ENCODE results near the gene IGSF21.

IGSF21 gene

DNA sequence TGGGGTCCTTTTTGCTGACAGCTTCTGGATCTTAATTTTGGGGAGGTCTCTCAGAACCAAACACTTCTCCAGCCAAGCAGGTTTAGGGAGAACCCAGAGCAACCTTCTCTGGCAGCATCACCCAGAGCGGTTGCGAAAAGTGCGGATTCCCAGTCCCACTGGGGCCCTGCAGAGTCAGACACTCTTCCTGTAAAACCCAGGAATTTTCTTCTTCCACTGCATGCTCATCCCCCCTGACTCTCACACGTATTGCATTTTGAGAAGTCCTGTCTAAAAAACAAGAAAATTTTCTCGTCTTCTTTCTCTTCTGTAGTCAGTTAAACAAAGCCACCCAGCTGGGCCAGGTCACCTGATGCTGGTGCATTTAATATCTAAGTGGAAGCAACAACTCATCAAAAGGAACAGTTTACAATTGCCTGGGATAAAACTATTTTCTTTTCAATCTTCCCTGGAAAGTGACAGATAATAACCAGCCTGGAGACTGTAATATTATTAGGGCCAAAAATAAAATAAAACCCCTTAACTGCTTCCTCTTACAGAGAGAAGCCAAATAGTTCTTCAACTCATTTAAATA lies 156.0 kb downstream of the IGSF21 start:
- DNase-seq (ENCODE audit: low read depth) = no peak

DNA sequence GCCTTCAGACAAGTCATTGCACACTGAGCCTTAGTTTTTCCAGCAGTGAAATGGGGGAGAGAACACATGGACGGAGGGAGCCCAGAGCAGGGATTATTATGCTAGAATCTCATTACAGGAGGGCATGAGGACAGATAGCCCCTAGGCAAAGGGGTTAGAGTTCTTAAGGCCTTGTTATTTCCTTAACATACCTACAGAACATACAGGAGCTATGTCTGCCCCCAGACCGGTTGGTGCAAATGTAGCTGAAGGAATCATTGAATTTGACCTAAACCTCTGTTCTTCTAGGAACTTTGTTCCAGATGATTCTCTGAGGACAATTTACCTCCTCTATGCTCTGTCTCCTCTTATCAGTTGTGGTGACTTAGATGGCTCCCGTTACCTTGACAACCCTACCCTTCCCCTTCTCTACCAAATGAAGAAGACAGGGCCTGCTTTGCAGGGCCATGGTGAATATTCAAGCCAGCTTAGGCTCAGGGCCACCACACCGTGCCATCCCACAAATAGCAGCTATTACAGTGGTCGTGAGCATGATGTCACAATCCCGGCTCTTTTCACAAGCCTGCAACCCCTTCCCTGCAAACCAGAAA lies 156.9 kb downstream of the IGSF21 start:
- no peak for DNase-seq (ENCODE audit: low read depth)

DNA sequence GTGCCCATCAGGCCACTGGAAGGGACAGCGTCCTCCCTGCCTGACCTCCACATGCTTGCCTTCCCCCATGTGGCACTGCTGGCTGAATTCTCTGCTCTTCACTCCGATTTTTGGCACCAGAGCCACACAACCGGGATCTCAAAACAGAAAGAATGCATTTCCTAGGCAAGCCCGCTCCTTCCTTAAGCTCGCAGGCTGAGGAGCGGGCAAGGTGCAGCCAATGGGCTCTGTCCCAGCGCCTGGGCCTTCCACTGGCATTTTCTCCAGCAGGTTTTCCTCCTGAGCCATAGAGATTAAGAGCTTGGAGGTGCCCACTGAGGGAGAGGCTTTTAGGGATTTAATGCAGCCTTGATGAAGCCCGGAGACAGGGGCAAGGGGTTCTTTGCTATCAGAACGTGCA lies 158.0 kb downstream of the IGSF21 start:
- no peak for DNase-seq (ENCODE audit: low read depth)

DNA sequence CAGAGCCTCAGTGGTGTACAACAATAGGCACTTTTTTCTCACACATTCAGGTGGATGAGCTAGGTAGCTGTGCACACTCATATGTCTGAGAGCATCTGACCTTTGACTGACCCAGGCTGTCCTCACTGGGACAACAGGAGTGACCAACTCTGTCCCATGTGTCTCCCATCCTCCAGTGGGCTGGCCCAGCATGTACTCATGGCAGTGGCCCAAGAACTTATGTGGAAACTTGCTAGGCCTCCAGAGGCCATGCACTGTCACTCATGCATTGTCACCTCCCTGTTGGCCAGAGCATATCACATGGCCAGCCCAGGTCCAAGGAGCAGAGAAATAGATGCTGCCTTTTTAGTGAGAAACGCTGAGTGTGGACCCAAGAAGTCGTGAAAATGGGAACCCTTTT lies 158.8 kb downstream of the IGSF21 start:
- no peak for DNase-seq (ENCODE audit: low read depth)

DNA sequence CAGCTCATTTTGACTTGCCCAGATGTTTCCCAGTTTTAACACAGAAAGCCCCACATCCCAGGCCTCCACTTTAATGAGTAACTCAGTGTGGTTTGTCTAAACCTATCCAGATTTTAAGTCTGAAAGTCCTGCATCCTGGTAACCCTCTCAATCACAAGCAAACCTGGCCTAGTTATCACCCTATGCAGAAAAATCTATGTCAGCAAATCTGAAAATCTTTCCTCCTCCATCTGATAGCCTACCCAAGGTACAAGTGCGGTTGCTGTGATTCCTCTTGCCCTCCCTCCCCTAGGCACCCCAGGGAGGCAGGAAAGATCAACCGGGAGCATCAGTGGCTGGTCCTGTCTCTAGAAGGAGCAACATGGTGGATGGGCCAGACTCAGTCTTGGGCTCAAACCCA lies 163.7 kb downstream of the IGSF21 start:
- no peak for DNase-seq (ENCODE audit: low read depth)

GRCh38 chr1:18278946-18279345 lies 171.3 kb downstream of the IGSF21 start:
- no peak for DNase-seq (ENCODE audit: low read depth)

DNA sequence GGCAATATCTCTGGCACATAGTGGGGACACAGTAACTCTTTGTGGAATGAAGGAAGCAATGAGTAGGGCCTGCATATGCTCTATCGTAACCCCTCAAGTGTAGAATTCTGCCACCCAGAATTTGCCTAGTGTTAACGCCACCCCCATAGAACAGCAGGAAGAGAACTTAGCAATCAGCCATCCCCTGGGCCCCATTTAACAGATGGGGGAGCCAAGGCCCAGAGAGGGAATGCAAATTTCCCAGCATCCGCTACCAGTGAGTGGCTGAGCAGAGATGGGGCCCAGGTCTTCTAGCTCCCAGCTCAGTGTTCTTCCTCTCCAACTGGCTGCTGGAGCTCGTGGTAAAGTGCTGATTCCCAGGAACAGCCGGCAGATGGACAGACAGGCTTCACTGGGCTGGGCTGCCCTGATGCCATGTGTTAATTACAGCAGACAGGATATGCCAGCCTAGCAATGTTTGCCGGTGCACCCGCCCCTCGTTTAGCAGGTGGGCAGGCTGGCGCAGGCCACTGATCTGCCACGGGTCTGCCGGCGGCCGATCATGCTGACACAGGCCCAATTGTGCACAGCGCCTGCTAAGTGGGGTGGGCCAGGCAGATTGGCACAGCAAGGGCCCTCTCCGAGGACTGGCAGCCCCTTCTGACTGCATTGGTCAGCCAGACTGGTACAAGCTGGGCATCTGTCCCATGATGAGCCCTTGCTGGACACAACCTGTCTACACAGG lies 171.9 kb downstream of the IGSF21 start:
- DNase-seq (ENCODE audit: low read depth) = no peak

DNA sequence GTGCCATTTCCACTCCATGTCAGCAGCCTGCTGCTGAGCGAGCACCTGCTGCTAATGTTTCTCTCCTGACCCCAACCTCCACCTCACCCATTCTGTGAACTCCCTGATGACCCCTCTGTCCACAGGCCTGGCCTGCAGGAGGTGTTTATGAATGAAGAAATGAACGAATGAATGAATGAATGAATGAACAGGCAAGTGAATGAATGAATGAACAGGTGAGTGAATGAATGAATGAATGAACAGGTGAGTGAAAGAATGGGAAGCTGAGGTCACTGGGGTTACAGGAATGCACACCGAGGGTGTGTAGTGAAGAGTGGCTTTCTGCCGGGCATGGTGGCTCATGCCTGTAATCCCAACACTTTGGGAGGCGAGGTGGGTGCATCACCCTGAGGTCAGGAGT lies 173.4 kb downstream of the IGSF21 start:
- DNase-seq (ENCODE audit: low read depth) = no peak

DNA sequence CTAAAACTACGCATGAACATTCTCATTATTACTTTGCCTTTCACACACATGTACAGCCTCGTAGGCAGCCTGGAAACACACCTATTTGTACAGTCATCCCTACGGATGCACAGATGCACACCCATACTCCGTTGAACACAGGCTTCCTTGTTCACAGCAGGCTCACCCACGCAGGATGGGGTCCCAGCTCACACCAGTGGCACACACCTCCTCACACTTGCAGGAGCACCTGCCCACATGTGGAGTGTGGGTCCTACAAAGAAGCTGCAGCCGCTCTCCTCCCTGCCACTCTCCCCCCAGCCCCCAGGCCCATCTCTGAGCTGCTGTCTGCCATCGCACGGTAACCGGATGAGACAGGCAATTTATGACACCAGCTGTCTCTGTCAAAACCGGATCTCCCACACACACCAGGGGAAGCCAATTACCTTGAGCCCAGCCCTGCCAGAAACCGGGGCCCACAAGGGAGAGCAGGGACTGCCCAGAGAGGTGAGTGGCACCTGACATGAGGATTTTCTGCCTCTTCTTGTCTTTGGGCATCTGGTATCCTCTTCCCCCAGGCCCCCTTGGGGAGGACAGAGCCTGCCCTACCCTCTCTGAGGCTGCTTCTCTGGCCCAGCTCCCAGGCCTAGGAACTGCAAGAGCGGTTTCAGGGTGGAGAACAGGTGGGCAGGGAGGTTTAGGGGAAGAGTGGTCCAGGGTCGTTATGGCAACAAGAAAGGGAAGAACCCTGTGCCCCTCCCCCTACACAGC lies 175.4 kb downstream of the IGSF21 start:
- no peak for DNase-seq (ENCODE audit: low read depth)

DNA sequence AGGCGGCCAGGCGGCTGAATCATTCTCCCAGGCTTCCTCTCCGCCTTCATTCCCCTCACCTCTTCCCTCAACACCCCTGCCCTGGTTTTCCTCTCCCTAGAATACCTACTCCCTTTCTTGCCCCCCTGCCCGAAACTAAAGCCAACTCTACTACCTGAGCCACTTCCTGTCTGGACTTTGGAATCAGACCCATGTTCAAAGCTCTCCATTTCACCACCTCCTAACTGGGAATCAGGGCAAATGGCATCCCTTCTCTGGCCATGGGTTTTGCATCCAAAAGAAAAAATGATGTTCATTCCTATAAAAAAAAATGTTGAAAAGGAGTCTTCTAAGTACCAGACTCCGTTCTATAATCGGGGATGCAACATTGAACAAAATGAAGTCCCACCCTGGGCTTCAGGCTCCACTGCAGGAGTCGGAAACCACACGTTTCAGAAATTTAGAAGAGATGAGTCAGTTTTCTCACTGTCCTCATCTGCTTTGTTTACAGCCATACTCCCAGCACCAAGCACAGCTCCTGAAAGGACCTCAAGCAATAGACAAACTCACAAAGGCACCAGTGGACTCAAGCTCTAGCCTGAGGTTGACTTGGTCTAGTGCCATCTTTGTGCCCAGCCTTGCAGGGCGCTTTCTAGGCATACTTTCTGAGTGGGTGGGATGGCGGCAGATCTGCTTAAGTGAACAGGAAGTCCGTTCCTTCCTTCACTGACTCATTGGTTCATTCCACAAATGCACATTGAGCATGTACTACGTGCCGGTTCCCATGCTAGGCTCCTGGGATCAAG lies 176.2 kb downstream of the IGSF21 start:
- DNase-seq (ENCODE audit: low read depth) = no peak

DNA sequence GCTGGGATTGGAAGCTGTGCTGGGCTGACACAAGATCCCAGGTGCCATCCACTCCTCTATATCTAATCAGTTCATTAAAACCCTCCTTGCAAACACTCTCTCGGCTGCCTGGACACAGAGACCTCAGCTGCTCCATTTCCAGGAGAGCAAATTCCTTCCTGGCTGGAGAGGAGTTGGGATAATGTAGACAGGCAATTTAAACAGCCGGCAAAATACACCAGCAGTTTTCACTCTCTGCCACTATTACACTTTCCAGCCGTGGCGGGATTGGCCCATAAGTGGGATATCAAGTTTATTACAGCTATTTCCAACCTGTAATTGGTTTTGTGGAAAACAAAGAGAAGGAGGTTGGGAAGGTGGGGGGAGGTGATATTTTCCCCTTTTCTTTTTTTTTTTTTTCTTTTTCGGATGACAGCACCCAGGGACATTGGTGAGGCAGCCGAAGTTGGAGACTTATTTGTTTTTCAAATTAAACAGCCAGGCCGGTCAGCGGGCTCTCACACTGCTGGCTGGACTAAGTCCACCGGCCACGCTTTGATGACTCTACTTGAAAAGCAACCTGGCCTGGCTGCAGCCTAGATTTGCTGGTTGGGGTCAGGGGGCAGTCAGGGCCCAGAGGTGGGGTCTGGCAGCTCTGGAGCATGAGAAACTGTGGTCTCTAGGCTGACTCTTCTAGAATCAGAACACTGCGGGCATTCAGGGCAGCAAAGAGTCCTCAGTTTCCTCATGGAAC lies 177.4 kb downstream of the IGSF21 start:
- no peak for DNase-seq (ENCODE audit: low read depth)

DNA sequence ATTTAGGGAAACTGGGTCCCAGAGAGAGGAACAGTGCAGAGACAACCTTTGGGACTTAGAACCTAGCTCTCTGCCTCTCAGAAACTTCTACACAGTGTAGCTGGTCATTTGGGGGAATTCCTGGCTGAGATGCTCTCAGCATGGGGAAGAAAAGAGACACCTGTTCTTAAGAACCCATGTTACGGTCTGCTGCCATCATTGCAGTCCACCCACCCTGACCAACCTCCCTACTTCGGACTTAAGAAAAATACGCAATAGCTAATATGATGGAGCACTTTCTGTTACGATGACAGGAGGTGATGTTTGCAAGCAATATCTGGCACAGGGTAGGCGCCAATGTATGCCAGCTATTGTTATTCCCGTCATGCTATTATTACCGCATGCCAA lies 177.9 kb downstream of the IGSF21 start:
- no peak for DNase-seq (ENCODE audit: low read depth)

- DNase-seq (ENCODE audit: low read depth) = no peak
Measured at GRCh38 chr1:18288722-18289121, 181.1 kb downstream of the IGSF21 start.

DNA sequence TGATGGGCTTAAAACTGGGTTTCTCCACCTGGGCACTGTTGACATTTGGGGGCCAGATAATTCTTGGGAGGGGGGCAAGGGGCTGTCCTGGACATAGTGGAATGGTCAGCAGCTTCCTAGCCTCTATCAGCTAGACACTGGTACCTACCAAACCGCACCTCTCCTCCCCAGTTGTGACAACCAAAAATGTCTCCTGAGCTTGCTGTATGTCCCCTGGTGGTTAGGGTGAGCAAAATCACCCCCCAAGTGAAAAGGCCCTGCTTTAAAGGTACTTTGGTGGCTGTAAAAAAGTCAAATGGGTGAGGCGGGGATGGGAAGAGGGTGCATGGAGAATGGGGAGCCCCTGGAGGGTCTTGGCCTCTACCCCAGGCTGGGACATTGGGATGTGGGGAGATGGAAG lies 182.0 kb downstream of the IGSF21 start:
- DNase-seq (ENCODE audit: low read depth) = no peak

- no peak for DNase-seq (ENCODE audit: low read depth)
Measured at GRCh38 chr1:18290740-18291412, 183.3 kb downstream of the IGSF21 start.

GRCh38 chr1:18292531-18292930 lies 184.9 kb downstream of the IGSF21 start:
- no peak for DNase-seq (ENCODE audit: low read depth)

DNA sequence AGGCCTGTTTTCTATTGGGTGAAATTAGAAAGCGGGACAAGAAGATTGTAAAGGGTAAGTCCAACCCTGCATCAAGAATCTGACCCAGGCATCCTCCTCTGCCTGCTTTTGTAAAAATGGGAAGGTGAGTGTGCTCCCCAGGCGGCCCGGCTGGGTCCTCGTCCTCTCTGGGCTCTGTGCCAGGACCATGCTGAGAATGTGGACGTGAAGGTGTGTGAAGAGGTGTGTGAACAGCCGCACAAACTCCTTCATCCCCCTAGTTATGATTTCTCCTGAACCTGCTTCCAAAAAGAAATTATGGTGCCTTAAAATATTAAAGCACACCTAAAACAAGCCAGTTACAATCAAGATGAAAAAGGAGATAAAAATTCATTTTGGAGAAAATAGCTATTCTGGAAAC lies 185.7 kb downstream of the IGSF21 start:
- DNase-seq (ENCODE audit: low read depth) = no peak

DNA sequence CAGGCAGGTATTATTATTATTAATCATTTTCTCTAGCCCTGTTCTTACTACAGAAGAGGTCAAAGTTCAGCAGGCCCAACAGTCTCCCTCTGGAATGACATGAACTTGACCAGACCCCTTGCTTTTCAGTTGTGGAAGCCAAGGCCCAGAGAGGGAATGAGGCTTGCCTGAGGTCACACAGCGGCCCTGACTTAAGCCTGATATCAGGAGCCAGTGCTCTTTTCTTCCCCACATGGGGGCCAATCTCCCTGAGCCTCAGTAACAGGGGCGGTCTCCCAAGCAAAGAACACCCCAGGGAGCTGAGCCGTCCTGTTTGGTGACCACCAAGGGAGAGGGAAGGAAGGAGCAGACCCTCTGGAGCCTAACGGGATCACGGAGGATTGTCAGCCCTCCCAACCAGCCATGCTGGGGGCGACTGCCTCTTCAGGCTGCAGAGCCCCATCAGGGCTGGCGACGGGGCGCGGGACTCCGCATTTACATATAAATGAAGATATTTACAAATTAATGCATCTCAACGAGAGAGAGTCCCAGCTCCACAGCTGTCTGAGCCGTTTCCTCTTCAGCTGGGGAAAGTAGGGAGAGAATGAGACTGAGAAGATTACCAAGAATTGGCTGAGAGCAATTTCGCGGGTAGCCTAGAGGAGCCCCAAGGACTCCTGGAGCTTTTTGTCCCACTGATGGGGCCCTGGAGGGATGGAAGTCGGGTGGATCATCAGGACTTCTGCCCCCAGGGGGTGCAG lies 187.0 kb downstream of the IGSF21 start:
- no peak for DNase-seq (ENCODE audit: low read depth)

DNA sequence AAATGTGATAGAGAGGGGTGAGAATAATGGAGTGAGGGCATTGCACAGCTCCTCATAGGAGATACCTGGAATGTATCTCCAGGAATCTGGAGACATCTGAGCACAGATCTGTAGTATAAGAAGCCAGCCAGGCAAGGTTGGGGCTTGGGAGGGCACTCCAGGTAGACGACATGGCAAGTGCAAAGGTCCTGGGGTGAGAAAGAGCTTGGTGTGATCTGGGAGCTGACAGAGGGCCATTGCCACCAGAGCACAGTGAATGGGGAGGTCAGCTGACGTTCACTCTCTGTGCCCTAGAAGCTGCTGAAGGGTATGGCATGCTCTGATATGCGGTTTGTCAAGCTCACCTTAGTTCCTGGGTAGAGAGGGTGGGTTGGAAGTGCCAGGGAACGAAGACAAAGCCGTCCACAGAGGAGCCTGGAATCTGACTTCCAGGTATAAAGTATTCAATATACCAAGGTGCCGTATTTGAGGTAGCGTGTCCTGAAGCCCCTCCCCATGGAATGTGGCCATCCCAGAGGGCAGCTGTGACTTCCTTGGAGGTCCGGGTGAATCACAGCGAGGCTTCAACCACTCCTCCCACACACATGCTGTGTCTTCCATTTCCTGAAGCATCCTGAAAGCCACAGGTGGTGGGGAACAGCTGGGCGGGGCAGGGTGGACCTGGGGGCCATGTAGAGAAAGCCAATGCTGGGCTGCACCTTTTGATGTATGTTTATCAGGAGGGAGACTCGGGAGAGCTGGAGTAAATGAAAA lies 190.5 kb downstream of the IGSF21 start:
- DNase-seq (ENCODE audit: low read depth) = no peak
